ENCODE data around the gene FGGY.
"Not testable (repeated sequence)": the region's sequence is repeated elsewhere in the genome, so short reads cannot be mapped to it uniquely, and the experiment has no call there.

Gene FGGY

GRCh38 chr1:59718064-59718988, 421.4 kb downstream of the FGGY start:
- no peak for DNase-seq

- DNase-seq = peak; percentile 39
Observed at GRCh38 chr1:59718989-59719360, 422.1 kb downstream of the FGGY start.

- DNase-seq = no peak
Observed at GRCh38 chr1:59720326-59721115, 423.6 kb downstream of the FGGY start.

GRCh38 chr1:59730302-59730701, 433.4 kb downstream of the FGGY start:
- DNase-seq = no peak

- DNase-seq = no peak
Observed at GRCh38 chr1:59730759-59731478, 434.0 kb downstream of the FGGY start.

GRCh38 chr1:59731591-59731990, 434.7 kb downstream of the FGGY start:
- DNase-seq = no peak

GRCh38 chr1:59732214-59732955, 435.5 kb downstream of the FGGY start:
- DNase-seq = no peak

GRCh38 chr1:59733443-59734141, 436.7 kb downstream of the FGGY start:
- DNase-seq = no peak

GRCh38 chr1:59735927-59736326, 439.0 kb downstream of the FGGY start:
- DNase-seq = not testable (repeated sequence)

GRCh38 chr1:59736744-59737143, 439.9 kb downstream of the FGGY start:
- DNase-seq = no peak

GRCh38 chr1:59737638-59738037, 440.7 kb downstream of the FGGY start:
- no peak for DNase-seq

GRCh38 chr1:59738152-59738551, 441.3 kb downstream of the FGGY start:
- no peak for DNase-seq

GRCh38 chr1:59738591-59739015, 441.7 kb downstream of the FGGY start:
- DNase-seq = no peak

- DNase-seq = no peak
Observed at GRCh38 chr1:59739111-59739510, 442.2 kb downstream of the FGGY start.

GRCh38 chr1:59742526-59742925, 445.6 kb downstream of the FGGY start:
- no peak for DNase-seq

- DNase-seq = no peak
Observed at GRCh38 chr1:59743324-59744091, 446.6 kb downstream of the FGGY start.

GRCh38 chr1:59747420-59748024, 450.6 kb downstream of the FGGY start:
- DNase-seq = no peak

GRCh38 chr1:59748123-59748522, 451.2 kb downstream of the FGGY start:
- DNase-seq = no peak

GRCh38 chr1:59750328-59751003, 453.6 kb downstream of the FGGY start:
- no peak for DNase-seq

GRCh38 chr1:59751004-59751395, 454.1 kb downstream of the FGGY start:
- DNase-seq = no peak

All from NCI-H2029 (cell line).